SK-N-DZ (cell line): ENCODE data around the gene CHST11. TPM values are rescaled to one million over a fixed set of nuclear protein-coding genes. Genes with fewer than 3 reads are reported as not detected.

ENCODE experiments used
- DNase-seq: peaks from one replicate; pipeline ENCODE4 v3.0.0-alpha.2; 2015; ENCODE audit warnings: low spot score
- polyA plus RNA-seq, 2 experiments: library from polyadenylated mRNA; depleted of rRNA; stranded (reverse); fragments of >200 nt; gene quantifications; 2 replicates each; pipeline ENCODE4 v1.2.3, GENCODE V29; 2014

The CHST11 gene
- polyA plus RNA-seq (2014; cell fraction: cytosol; rRNA removed) = 6.9 and 7.2 TPM in 2 replicates
- 2.9 and 7.1 TPM in 2 replicates for polyA plus RNA-seq (2014; cell fraction: nucleus; rRNA removed)

GRCh38 chr12:104456417-104456949, at the start of gene CHST11:
Gene CHST11, plus strand, starts transcription at chr12:104456948.
- DNase-seq = peak; percentile 90

- DNase-seq = no peak
These were observed 49.3 kb upstream of the CHST11 start for GRCh38 chr12:104407438-104407837.

- DNase-seq = no peak
These were observed 48.8 kb upstream of the CHST11 start for GRCh38 chr12:104407922-104408321.

GRCh38 chr12:104410326-104410725, 46.4 kb upstream of the CHST11 start:
- no peak for DNase-seq

- DNase-seq = no peak
These were observed 46.0 kb upstream of the CHST11 start for GRCh38 chr12:104410786-104411185.

GRCh38 chr12:104411826-104412641, 44.7 kb upstream of the CHST11 start:
- DNase-seq = no peak

- no peak for DNase-seq
These were observed 44.1 kb upstream of the CHST11 start for GRCh38 chr12:104412681-104413080.

GRCh38 chr12:104413330-104413729, 43.4 kb upstream of the CHST11 start:
- DNase-seq = no peak

GRCh38 chr12:104414581-104415341, 42.0 kb upstream of the CHST11 start:
- no peak for DNase-seq

GRCh38 chr12:104415342-104415980, 41.3 kb upstream of the CHST11 start:
- no peak for DNase-seq

GRCh38 chr12:104416136-104416535, 40.6 kb upstream of the CHST11 start:
- DNase-seq = no peak

- no peak for DNase-seq
These were observed 40.2 kb upstream of the CHST11 start for GRCh38 chr12:104416585-104416984.

- DNase-seq = no peak
These were observed 37.0 kb upstream of the CHST11 start for GRCh38 chr12:104419717-104420116.

GRCh38 chr12:104420868-104421267, 35.9 kb upstream of the CHST11 start:
- DNase-seq = no peak

GRCh38 chr12:104421343-104421742, 35.4 kb upstream of the CHST11 start:
- no peak for DNase-seq

- no peak for DNase-seq
These were observed 34.3 kb upstream of the CHST11 start for GRCh38 chr12:104422441-104422840.

- no peak for DNase-seq
These were observed 33.5 kb upstream of the CHST11 start for GRCh38 chr12:104423273-104423672.

GRCh38 chr12:104423809-104424208, 32.9 kb upstream of the CHST11 start:
- no peak for DNase-seq

GRCh38 chr12:104424955-104425354, 31.8 kb upstream of the CHST11 start:
- DNase-seq = no peak

GRCh38 chr12:104425614-104426013, 31.1 kb upstream of the CHST11 start:
- DNase-seq = no peak

- DNase-seq = peak; percentile 35
These were observed 29.7 kb upstream of the CHST11 start for GRCh38 chr12:104426926-104427546.
